Activated T-helper 2 cell treated with anti-CD3 and anti-CD28 coated beads, Interferon-gamma antibody, Interleukin-2, Interleukin-4, amounts not matched to agents 10 μg/mL and 5 μg/mL and 100 μg/mL, durations not matched to agents 14 hours and 24 hours and 36 hours (primary cell): ENCODE data around the gene LRRC43. TPM values are rescaled to one million over a fixed set of nuclear protein-coding genes. Genes with fewer than 3 reads are reported as not detected.

ENCODE experiments used
- DNase-seq: peaks from one replicate; pipeline ENCODE4 v3.0.0; 2021; ENCODE audit warnings: low spot score
- H3K27ac Mint-ChIP-seq: one replicate; pipeline ENCODE4 v1.8.0; 2021; ENCODE audit warnings: mixed read lengths
- H3K27me3 Mint-ChIP-seq: one replicate; pipeline ENCODE4 v1.8.0; 2021; ENCODE audit warnings: low read depth, mixed read lengths
- H3K36me3 Mint-ChIP-seq: one replicate; pipeline ENCODE4 v1.8.0; 2021; ENCODE audit warnings: low read depth, mixed read lengths
- H3K4me1 Mint-ChIP-seq: one replicate; pipeline ENCODE4 v1.8.0; 2021; ENCODE audit warnings: low read depth, mixed read lengths
- H3K4me3 Mint-ChIP-seq: one replicate; pipeline ENCODE4 v1.8.0; 2021; ENCODE audit warnings: low read depth, mild to moderate bottlenecking, moderate library complexity, mixed read lengths
- H3K9me3 Mint-ChIP-seq: one replicate; pipeline ENCODE4 v1.8.0; 2021; ENCODE audit warnings: mixed read lengths
- intact Hi-C: fragments of 100-400 bp; cut with micrococcal nuclease; formaldehyde crosslinking; loops from one replicate; pipeline ENCODE4 v1.15.1; 2023
- total RNA-seq: library from RNA; stranded (reverse); gene quantifications from 2 replicates; pipeline ENCODE4 v1.2.3, GENCODE V29; 2022

LRRC43 gene
- total RNA-seq, result 1.0 and 1.6 TPM in 2 replicates

GRCh38 chr12:122182887-122183587, at the start of gene LRRC43:
Gene LRRC43 (plus strand): TSS chr12:122183123. CDS start chr12:122183145, 22 bp downstream.
- Mint-ChIP-seq H3K27ac (no peak within 1 kb of the TSS), H3K9me3 (no peaks in the 10 kb centered on the region), H3K4me1 (peaks cover 15% of the 10 kb centered on the region), H3K36me3 (no peaks in the 10 kb centered on the region), H3K4me3 (peak within 1 kb of the TSS; percentile 73), H3K27me3 (peaks cover 10% of the 10 kb centered on the region)
- DNase-seq, result peak; percentile 26
- intact Hi-C loops, result no loop called here

- Mint-ChIP-seq H3K4me3 (no peak overlapping the region), H3K4me1 (no peaks in the 10 kb centered on the region), H3K27ac (no peak overlapping the region), H3K27me3 (no peaks in the 10 kb centered on the region), H3K36me3 (peaks cover 39% of the 10 kb centered on the region), H3K9me3 (no peaks in the 10 kb centered on the region)
- no peak for DNase-seq
- intact Hi-C loops, result no loop called here
These were observed 49.6 kb upstream of the LRRC43 start for GRCh38 chr12:122133192-122133950.

- H3K27me3 Mint-ChIP-seq, result no peaks in the 10 kb centered on the region
- intact Hi-C loops, result no loop called here
- no peak for DNase-seq
- H3K4me1 Mint-ChIP-seq, result no peaks in the 10 kb centered on the region
- no peak overlapping the region for H3K27ac Mint-ChIP-seq
- H3K36me3 Mint-ChIP-seq, result peaks cover 30% of the 10 kb centered on the region
- no peaks in the 10 kb centered on the region for H3K9me3 Mint-ChIP-seq
- no peak overlapping the region for H3K4me3 Mint-ChIP-seq
These were observed 47.4 kb upstream of the LRRC43 start for GRCh38 chr12:122135437-122136031.

GRCh38 chr12:122137229-122137628, 45.7 kb upstream of the LRRC43 start:
- H3K27me3 Mint-ChIP-seq, result no peaks in the 10 kb centered on the region
- no peak overlapping the region for H3K27ac Mint-ChIP-seq
- intact Hi-C loops, result no loop called here
- H3K4me1 Mint-ChIP-seq, result no peaks in the 10 kb centered on the region
- H3K9me3 Mint-ChIP-seq, result no peaks in the 10 kb centered on the region
- no peak for DNase-seq
- peaks cover 26% of the 10 kb centered on the region for H3K36me3 Mint-ChIP-seq
- no peak overlapping the region for H3K4me3 Mint-ChIP-seq

GRCh38 chr12:122137681-122138080, 45.2 kb upstream of the LRRC43 start:
- Mint-ChIP-seq H3K27ac (no peak overlapping the region), H3K9me3 (no peaks in the 10 kb centered on the region), H3K4me3 (no peak overlapping the region), H3K27me3 (no peaks in the 10 kb centered on the region), H3K36me3 (peaks cover 24% of the 10 kb centered on the region), H3K4me1 (no peaks in the 10 kb centered on the region)
- intact Hi-C loops, result no loop called here
- no peak for DNase-seq

GRCh38 chr12:122138181-122138580, 44.7 kb upstream of the LRRC43 start:
- no peak overlapping the region for H3K27ac Mint-ChIP-seq
- H3K9me3 Mint-ChIP-seq, result no peaks in the 10 kb centered on the region
- intact Hi-C loops, result no loop called here

GRCh38 chr12:122138616-122139015, 44.3 kb upstream of the LRRC43 start:
- Mint-ChIP-seq H3K4me1 (no peaks in the 10 kb centered on the region), H3K27me3 (no peaks in the 10 kb centered on the region), H3K4me3 (no peak overlapping the region), H3K36me3 (peaks cover 18% of the 10 kb centered on the region), H3K27ac (no peak overlapping the region), H3K9me3 (no peaks in the 10 kb centered on the region)
- intact Hi-C loops, result no loop called here
- no peak for DNase-seq

More at GRCh38 chr12:122138181-122138580, 44.7 kb upstream of the LRRC43 start:
- Mint-ChIP-seq H3K4me1 (no peaks in the 10 kb centered on the region), H3K4me3 (no peak overlapping the region), H3K27me3 (no peaks in the 10 kb centered on the region), H3K36me3 (peaks cover 23% of the 10 kb centered on the region)
- no peak for DNase-seq

- Mint-ChIP-seq H3K4me3 (no peak overlapping the region), H3K9me3 (no peaks in the 10 kb centered on the region), H3K4me1 (no peaks in the 10 kb centered on the region), H3K36me3 (peaks cover 23% of the 10 kb centered on the region), H3K27me3 (no peaks in the 10 kb centered on the region), H3K27ac (no peak overlapping the region)
- intact Hi-C loops, result no loop called here
- DNase-seq, result no peak
These were observed 43.7 kb upstream of the LRRC43 start for GRCh38 chr12:122139266-122139665.

- Mint-ChIP-seq H3K4me1 (no peaks in the 10 kb centered on the region), H3K9me3 (no peaks in the 10 kb centered on the region), H3K36me3 (peaks cover 20% of the 10 kb centered on the region), H3K27me3 (no peaks in the 10 kb centered on the region), H3K27ac (no peak overlapping the region), H3K4me3 (no peak overlapping the region)
- no peak for DNase-seq
- intact Hi-C loops, result no loop called here
These were observed 43.0 kb upstream of the LRRC43 start for GRCh38 chr12:122139941-122140340.

- no peak overlapping the region for H3K4me3 Mint-ChIP-seq
- no peaks in the 10 kb centered on the region for H3K27me3 Mint-ChIP-seq
- no peak overlapping the region for H3K27ac Mint-ChIP-seq
- H3K4me1 Mint-ChIP-seq, result no peaks in the 10 kb centered on the region
- no peaks in the 10 kb centered on the region for H3K9me3 Mint-ChIP-seq
- H3K36me3 Mint-ChIP-seq, result peaks cover 14% of the 10 kb centered on the region
- no peak for DNase-seq
- intact Hi-C loops, result no loop called here
These were observed 42.3 kb upstream of the LRRC43 start for GRCh38 chr12:122140467-122141257.

- H3K4me1 Mint-ChIP-seq, result no peaks in the 10 kb centered on the region
- no peaks in the 10 kb centered on the region for H3K9me3 Mint-ChIP-seq
- no peak overlapping the region for H3K27ac Mint-ChIP-seq
- intact Hi-C loops, result no loop called here
- H3K36me3 Mint-ChIP-seq, result peaks cover 14% of the 10 kb centered on the region
- DNase-seq, result no peak
- H3K27me3 Mint-ChIP-seq, result no peaks in the 10 kb centered on the region
- no peak overlapping the region for H3K4me3 Mint-ChIP-seq
These were observed 40.8 kb upstream of the LRRC43 start for GRCh38 chr12:122141911-122142725.

GRCh38 chr12:122142857-122143256, 40.1 kb upstream of the LRRC43 start:
- intact Hi-C loops, result no loop called here
- Mint-ChIP-seq H3K36me3 (peaks cover 14% of the 10 kb centered on the region), H3K27ac (no peak overlapping the region), H3K9me3 (no peaks in the 10 kb centered on the region), H3K27me3 (no peaks in the 10 kb centered on the region), H3K4me3 (no peak overlapping the region), H3K4me1 (no peaks in the 10 kb centered on the region)
- DNase-seq, result no peak
